DMS53 treated with DMSO at 0.1 percent for 48 hours (cell line): Measurements from ENCODE around the gene DPH5.

Experiments
- DNase-seq: peaks from one replicate; lab custom pipeline; 2025; ENCODE audit not compliant: unreplicated experiment; lab: John Stamatoyannopoulos, UW

Gene DPH5

GRCh38 chr1:100943533-100943932 is 82.1 kb downstream of the DPH5 start:
- DNase-seq, result no peak

GRCh38 chr1:100942304-100943046 is 83.1 kb downstream of the DPH5 start:
- DNase-seq, result no peak

- DNase-seq, result no peak
These were observed 83.9 kb downstream of the DPH5 start for GRCh38 chr1:100941580-100942216.

GRCh38 chr1:100941098-100941527 is 84.5 kb downstream of the DPH5 start:
- DNase-seq, result no peak
